GM18502 (cell line): ENCODE data around the gene DBN1.
A peak's percentile ranks its signal among the peaks of the same experiment; 100 is the strongest.

ENCODE experiments used
- ATAC-seq: cut with Tn5 transposase; IDR thresholded peaks from one replicate; pipeline ENCODE4 v1.9.1; 2021; ENCODE audit warnings: mild to moderate bottlenecking; ENCODE audit not compliant: unreplicated experiment, poor library complexity

The DBN1 gene

DNA sequence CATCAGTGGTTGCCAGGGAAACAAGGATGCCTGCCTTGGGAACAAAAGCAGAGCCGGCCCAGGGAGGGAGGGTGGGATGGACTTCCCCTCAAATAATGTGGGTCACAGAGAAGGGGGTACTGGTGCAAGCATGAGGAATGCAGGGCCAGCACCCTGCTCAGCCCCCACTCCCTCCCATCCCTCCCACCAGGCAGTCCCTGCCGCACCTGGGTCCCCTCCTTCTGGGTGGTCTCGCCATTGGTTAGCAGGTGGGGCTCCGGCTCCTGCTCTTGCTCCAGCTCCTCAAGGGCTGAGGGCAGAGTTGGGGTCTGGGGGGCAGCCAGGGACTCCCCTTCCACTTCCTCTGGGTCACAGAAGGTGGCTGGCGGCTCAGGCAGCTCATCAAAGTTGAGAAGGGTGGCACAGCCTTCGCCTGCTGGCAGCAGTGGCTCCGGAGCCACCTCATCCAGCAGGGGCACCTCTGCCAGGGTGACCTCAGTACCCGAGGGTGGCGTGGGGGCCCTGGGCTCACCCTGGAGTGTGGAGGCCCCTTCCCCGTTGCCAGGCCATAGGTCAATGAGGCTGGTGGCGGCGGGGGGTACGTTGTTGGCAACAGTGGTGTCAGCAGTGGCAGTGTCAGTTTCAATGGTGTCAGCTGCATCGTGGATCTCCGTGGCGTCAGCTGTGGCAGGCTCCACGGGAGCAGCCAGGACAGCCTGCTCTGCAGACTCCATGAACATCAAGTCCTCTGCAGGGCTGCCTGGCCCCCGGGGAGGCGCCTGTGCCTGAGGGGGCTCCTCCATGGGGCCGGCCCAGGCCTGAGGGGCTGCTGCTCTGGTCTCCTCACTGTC, 15.4 kb downstream of the DBN1 start:
- ATAC-seq: no peak

DNA sequence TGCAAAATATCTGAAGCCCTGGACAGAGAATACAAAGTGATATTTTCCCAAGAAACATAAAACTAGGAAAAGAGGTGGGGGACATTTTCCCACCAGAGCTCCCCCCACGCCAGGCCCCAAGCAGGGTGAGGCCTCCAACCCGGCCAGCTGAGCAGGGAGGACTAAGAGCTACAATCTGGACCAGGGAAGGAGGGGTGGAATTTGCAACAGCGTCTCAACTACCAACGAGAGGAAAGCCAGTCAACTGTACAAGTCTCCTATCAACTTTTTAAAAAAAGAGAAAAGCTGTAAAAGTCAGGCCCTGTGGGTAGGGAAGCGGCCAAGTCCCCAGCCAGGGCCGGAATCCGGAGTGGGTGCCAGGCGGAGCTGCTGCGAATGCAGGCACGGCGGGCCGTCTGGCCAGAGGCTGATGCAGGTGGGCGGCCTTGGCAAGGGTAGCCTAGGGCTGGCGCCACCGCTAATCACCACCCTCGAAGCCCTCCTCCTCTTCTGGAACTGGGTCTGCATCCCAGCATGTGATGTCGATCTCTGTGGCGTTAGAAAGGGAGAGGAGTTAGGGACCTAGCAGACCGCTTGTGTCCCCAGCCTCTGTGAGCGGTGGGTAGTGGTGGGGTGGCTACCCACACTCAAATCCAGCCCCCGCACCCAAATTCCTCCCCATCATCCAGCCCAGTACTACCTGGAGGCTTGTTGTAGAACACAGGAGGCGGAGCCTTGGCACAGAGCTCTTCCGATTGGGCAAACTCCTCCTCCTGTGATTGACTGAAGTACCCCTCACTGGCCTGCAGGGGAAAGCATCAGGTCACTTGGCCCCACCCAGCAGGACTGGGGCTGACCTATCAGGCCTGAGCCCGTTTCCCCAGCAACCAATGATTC, 16.2 kb downstream of the DBN1 start:
- ATAC-seq: peak; percentile 53

DNA sequence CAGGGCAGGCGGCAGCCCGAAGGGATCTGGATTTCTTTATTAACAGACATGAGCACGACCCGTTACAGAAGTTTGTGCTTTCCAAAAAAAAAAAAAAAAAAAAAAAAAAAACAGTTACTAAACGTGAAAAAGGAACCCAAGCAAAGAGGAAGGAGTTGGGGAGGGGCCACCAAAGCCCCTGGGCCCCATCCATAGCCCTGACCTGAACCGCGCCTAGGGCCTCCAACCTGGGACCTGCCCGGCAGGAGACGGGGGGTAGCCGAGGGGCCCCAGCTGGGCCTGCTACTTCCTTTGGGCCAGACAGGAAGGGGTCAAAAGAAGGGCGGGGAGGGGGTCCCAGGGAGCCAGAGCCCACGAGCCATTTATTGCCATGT, 16.9 kb downstream of the DBN1 start:
- ATAC-seq: no peak

DNA sequence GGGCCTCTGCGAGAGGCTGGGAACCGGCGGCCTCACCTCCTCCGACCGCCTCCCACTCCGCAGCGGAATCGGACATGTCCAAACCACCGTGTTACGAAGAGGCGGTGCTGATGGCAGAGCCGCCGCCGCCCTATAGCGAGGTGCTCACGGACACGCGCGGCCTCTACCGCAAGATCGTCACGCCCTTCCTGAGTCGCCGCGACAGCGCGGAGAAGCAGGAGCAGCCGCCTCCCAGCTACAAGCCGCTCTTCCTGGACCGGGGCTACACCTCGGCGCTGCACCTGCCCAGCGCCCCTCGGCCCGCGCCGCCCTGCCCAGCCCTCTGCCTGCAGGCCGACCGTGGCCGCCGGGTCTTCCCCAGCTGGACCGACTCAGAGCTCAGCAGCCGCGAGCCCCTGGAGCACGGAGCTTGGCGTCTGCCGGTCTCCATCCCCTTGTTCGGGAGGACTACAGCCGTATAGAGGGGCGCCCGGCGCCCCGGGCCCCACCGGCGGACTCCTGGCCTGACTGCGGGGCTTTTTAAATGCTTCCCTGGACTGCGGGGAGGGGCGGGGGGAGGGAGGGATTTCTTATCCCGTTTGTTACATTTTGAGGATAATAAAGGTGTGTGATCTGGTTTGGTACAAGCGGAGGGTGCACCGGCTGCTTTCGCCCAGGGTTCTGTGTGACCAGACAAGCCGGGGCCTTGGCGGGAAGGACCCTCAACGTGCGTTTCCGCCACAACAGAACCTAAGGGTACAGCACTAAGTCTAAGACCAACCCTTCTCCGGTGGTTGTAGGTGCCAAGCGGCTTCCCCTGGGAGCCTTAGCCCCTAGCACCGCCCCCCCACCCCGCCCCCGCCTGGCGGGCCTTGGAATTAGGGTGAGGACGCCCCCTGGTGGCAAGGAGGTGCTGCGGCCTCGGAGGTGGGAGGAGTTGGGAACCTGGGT, 17.5 kb downstream of the DBN1 start:
- ATAC-seq: peak; percentile 15

DNA sequence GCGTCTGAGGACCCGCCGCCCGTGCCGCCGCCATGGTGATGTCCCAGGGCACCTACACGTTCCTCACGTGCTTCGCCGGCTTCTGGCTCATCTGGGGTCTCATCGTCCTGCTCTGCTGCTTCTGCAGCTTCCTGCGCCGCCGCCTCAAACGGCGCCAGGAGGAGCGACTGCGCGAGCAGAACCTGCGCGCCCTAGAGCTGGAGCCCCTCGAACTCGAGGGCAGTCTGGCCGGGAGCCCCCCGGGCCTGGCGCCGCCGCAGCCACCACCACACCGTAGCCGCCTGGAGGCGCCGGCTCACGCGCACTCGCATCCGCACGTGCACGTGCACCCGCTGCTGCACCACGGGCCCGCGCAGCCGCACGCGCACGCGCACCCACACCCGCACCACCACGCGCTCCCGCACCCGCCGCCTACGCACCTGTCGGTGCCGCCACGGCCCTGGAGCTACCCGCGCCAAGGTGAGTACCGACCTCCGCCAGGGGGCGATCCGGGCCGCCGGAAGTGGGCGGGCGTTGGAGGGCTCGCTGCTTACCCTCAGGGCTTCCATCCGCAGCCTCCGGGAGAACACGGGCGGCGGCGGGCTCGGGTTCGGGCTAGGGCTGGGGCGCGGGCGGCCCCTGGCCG, 18.3 kb downstream of the DBN1 start:
- ATAC-seq: peak; percentile 52

GRCh38 chr5:177454397-177455035, 18.9 kb downstream of the DBN1 start:
- ATAC-seq: peak; percentile 47

- ATAC-seq: peak; percentile 6
Observed at GRCh38 chr5:177453852-177454396, 19.5 kb downstream of the DBN1 start.

DNA sequence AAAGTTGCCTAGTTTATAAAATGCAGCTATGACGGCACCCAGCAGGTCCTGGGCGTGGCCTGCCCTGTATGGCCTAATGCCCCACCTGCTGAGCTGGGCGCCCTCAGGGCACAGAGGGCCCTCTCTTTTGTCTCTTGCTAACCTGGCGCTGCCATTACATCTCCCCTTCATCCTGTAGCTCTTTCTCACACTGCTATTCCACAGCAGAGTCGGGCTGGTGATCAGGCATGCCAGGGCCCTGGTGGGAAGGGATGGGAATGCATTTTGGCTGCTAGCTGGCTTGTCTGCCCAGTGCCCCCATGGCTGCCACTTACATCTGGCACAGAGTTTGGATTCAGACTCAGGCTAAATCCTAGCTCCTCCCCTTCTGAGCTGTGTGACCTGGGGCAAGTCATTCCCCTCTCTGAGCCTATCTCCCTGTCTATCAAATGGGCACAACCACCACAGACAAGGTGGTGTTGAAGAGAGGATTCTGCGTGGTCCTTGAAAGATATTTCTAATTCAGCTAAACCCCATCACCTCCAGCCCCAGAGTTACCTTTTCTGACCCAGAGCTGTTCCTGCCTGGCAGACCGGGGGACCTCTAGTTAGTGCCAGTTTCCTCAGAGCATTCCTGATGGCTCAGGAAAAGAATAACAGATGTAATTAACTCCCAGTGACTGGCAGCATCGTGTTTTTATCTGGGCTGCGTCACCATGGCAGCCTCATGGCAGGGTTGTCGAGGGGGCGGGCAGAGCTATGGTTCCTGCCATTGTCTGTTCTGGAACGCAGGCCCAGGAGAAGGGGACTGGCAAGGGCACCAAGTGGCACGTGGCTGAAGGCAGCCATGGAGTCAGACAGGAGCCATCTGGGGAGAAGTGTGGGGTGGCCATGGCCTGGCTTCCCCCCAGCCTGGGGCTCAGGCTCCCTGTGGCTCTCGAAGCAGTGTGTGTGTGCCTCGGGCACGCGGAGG, 20.5 kb downstream of the DBN1 start:
- no peak for ATAC-seq

DNA sequence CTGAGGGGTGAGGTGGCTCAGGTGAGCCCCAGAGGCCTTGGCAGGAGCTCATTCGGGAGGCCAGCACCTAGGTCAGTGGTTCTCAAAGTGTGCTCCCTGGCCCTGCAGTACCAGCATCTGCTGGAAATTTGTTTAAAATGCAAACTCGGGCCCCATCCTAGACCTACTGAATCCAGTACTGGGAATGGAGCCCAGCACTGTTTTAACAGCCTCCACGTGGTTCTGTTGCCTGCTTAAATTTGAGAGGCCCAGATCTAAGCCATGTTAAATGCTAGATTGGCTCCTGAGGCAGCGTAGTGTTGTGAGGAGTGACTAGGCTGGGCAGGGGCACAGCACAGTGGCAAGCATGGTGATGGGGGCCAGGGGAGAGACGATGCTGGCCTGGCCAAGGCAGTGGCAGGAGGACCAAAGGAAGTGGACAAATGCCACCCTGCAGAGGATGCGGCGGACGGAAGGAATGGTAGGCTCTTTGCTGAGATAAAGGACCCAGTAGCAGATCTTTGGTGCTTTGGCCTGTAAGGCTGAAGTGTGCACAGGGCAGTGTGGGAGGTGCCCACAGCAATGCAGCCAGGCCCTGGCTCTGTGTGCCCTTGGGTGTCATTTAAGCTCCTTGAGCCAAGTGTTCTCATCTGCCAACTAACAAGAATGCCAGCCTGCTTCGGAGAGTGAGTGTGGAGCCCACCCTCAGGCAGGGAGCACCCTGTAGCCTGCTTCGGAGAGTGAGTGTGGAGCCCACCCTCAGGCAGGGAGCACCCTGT, 22.6 kb downstream of the DBN1 start:
- ATAC-seq: no peak

DNA sequence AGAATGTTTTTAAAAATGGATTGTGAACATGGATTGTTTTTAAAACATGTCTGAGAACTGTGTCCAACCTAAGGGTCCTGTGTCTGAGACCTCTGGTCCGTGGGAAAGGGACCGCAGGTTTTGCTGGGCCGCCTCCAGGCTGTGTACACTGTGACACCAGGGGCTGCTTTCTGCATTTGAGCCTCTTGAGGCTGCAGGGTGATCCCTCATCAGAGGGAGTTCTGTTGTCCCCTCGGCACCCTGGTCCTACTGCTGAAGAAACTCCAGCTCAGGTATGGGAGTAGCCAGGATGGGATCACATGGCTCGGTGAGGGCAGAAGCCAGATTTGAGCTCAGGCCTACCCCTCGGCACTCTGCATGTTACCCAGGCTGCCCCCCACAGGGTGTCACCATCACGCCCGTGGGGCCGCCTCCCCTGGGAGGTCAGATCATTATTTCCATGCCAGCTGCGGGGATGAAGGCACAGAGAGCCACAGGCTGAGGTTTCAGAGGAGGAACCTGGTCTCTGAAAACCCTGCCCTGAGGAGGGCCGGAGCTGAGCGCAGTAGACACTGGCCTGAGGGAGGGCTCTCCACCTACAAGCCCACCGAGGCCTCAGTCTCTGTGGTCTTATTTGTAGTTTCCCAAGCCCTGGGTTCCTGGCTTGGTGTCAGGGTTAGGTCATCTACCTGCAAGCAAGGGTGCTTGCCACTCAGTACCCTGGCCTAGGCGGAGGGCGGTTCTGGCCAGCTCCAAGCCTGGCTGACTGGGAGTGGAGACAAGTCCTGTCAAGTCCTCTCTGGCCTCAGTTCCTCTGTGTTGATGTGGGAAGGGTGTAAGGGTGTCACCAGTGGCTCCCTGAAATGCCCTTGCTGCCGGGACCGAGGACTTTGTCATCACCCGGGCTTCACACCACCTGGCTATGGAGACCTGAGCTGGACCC, 24.0 kb downstream of the DBN1 start:
- no peak for ATAC-seq

GRCh38 chr5:177448244-177448950, 25.0 kb downstream of the DBN1 start:
- no peak for ATAC-seq

DNA sequence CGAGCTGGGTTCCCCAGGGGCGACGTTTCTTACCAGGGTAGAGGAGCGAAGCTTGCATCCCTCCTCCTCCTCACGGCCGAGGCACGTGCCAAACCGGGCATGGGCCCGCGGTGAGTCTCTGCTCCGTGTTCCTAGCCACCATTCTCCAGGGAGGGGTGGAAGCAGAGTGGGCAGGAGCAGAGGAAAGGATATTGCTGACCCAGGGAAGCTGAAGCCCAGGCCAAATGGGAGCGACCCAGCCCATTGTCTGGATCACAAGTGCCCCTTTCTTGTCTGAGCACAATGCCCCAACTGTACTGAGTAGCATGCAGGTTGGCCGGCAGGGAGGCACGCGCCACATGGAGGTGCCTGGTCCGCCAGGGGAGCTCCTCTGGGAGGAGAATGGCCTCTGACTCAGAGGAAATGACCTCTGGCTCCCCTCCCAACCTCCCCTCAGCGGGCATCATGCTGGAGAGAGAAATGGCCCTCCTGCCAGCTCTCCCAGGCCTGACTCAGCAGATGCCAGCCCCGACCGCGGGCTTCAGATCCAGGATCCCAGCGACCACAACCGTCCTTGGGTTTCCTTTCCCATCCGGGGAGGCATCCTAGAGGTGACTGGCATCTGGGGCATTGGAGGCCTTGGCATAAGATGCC, 25.7 kb downstream of the DBN1 start:
- ATAC-seq: no peak

DNA sequence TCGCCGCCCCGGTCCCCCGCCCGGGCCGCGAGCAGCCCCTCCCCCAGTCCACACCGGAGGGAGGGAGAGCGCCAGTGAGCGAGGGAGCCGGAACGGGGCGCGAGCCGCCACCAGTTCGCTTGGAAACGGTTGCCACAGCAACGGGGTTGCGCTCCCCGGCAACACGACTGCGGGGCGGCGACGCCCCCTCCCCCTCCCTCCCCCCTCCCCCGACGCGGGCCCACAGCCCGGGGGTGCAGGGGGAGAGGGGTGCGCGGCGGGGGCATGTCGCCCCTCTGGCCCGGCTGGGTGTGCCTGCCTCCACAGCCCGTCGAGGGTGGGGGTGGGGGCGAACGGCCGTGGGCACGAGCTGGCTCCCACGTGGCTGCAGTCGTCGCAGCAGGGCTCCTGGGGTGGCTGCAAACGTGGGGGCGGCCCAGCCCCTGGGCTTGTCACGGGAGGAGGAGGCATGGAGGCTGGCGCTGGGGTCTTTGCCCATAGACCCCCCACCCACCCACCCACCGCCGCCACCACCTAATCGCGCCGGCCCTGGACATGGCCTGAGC, 26.3 kb downstream of the DBN1 start:
- ATAC-seq: peak; percentile 39

DNA sequence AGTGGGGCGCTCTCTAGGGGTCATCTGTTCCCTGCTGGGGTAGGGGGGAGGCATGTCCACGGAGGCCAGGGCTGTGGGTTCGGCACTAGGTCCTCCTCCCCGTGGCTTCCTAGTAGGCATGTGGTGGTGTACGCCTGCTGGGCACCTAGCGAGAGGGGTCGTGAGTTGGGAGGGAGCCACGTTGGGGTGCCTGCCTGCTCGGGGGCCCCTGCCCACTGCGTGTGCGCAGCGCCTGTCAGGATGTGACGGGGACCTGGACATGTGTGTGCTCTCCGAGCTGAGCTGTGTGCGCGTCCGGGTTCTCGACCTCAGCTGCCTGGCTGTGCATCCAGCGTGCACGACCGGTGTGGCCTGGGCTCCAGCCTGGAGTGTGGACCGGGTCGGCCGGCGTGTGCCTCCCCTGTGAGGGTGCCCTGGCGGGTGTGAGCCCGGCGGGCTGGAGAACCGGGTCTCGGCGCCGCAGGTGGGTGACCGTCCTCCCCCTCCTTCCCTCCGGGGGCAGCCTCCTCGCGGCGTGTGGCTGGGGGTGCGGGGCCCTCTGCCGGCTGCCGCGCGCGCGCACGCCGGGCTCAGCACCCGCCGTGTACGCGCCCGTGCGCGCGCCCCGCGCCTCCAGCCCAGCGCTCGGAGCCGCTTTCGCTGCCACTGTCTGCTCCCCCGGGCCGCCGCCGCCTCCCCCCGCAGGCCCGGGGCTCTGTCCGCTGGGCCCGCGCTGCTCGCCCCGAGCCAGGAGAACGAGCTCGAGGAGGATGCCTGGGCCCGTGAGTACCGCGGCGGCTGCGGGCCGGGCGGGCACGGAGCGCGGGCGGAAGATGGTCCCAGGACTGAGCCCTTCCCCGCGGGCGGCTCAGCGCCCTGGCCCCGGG, 27.0 kb downstream of the DBN1 start, which contains the start of gene PRR7:
Gene PRR7, plus strand, starts transcription at position 615 of the 866 bp plus-strand sequence. CDS start 8,254 bp downstream, outside the sequence.
- peak; percentile 51 for ATAC-seq
